Gastroesophageal sphincter (tissue), 4 donors: ENCODE results near the gene CMC1. TPM values are rescaled to one million over a fixed set of nuclear protein-coding genes. Genes with fewer than 3 reads are reported as not detected.

Experiments
- ATAC-seq: fragments of 150-250 bp; one replicate; pipeline ENCODE4 v1.9.1; 2016; ENCODE audit warnings: mild to moderate bottlenecking, moderate library complexity
- H3K27ac ChIP-seq, 4 donors: fragments of 200-600 bp; sonication (generic) in 3 of 4; 1 replicate in 3 of 4; 2 replicates in 1 of 4; pipeline ENCODE4 v1.5.1; 2016 to 2019
- H3K27me3 ChIP-seq: fragments of 200-600 bp; sonication (generic); one replicate; pipeline ENCODE4 v1.5.1; 2019
- H3K36me3 ChIP-seq, 2 donors: fragments of 200-600 bp; sonication (generic); one replicate each; pipeline ENCODE4 v1.5.1; 2019; ENCODE audit warnings: control low read depth in 1 of 2
- H3K4me1 ChIP-seq, 3 donors: fragments of 200-600 bp; sonication (generic); 1 replicate in 2 of 3; 2 replicates in 1 of 3; pipeline ENCODE4 v1.5.1; 2016 to 2019; ENCODE audit warnings: control low read depth in 2 of 3
- H3K4me3 ChIP-seq, 2 donors: fragments of 200-600 bp; sonication (generic); one replicate each; pipeline ENCODE4 v1.5.1; 2019; ENCODE audit warnings: mild to moderate bottlenecking in 1 of 2, moderate library complexity in 1 of 2
- H3K9me3 ChIP-seq, 3 donors: fragments of 200-600 bp; sonication (generic); one replicate each; pipeline ENCODE4 v1.5.1; 2017 to 2019; ENCODE audit warnings: control low read depth in 2 of 3
- CTCF ChIP-seq, 4 experiments: fragments of 200-600 bp in 2 of 4; fragments of 450-650 bp in 2 of 4; sonication (generic) in 1 of 4; IDR thresholded peaks; one replicate each; pipeline ENCODE4 v1.5.1; 2017 to 2019; ENCODE audit warnings: antibody characterized with exemption in 4 of 4, mild to moderate bottlenecking in 2 of 4, moderate library complexity in 2 of 4
- EP300 ChIP-seq: sonication (generic); formaldehyde crosslinking; IDR thresholded peaks from one replicate; pipeline ENCODE4 v1.6.1; 2017; ENCODE audit warnings: antibody characterized with exemption, mild to moderate bottlenecking
- POLR2A ChIP-seq, 2 donors: fragments of 450-650 bp; IDR thresholded peaks; one replicate each; pipeline ENCODE4 v1.6.1; 2017; ENCODE audit warnings: antibody characterized with exemption in 2 of 2, mild to moderate bottlenecking in 2 of 2, moderate library complexity in 1 of 2
- POLR2AphosphoS5 ChIP-seq: sonication (generic); formaldehyde crosslinking; IDR thresholded peaks from one replicate; pipeline ENCODE4 v1.6.1; 2017; ENCODE audit warnings: antibody characterized with exemption
- WGBS, 2 donors: methylation state at CpG; one replicate each; pipeline ENCODE4 v1.1.5; 2018; ENCODE audit warnings: low coverage in 1 of 2; 5-methylcytosine and 5-hydroxymethylcytosine counted together
- total RNA-seq, 4 donors: library from RNA; depleted of rRNA; stranded (reverse); fragments of >200 nt; gene quantifications; one replicate each; pipeline ENCODE4 v1.1.0, GENCODE V29; 2016

CMC1 gene
- total RNA-seq, 4 donors from 2014 or later, result 6.5 to 30.5 (median 19.5) TPM

- ATAC-seq, result no peak
- Histone ChIP-seq H3K27ac (no peak overlapping the region), H3K4me1 (no peaks in the 10 kb centered on the region), H3K27me3 (no peaks in the 10 kb centered on the region), H3K4me3 (no peak overlapping the region), H3K36me3 (no peaks in the 10 kb centered on the region), H3K9me3 (peaks cover 0 to 17% (median 0%) of the 10 kb centered on the region in 3 donors)
- TF ChIP-seq CTCF (IDR thresholded peaks at IDR 0.05) (no peak), EP300 (no peak), POLR2AphosphoS5 (no peak), POLR2A (IDR thresholded peaks at IDR 0.05) (no peak)
These were observed 22.6 kb upstream of the CMC1 start for GRCh38 chr3:28218917-28219198.

- H3K27ac ChIP-seq, result no peak overlapping the region
- H3K4me1 ChIP-seq, result no peaks in the 10 kb centered on the region
- H3K9me3 ChIP-seq, result no peaks in the 10 kb centered on the region
- no peak for TF ChIP-seq EP300
- no peaks in the 10 kb centered on the region for H3K36me3 ChIP-seq
- H3K4me3 ChIP-seq, result no peak overlapping the region
- 75 to 80% methylated on average over 4 of the region's 4 CpGs for WGBS, 2 donors
- ATAC-seq, result no peak
- H3K27me3 ChIP-seq, result no peaks in the 10 kb centered on the region
These were observed 17.0 kb upstream of the CMC1 start for GRCh38 chr3:28224430-28224829.

- Histone ChIP-seq H3K4me3 (no peak overlapping the region), H3K4me1 (no peaks in the 10 kb centered on the region), H3K27ac (no peak overlapping the region), H3K9me3 (no peaks in the 10 kb centered on the region), H3K27me3 (no peaks in the 10 kb centered on the region), H3K36me3 (no peaks in the 10 kb centered on the region)
- WGBS, 2 donors, result 91 to 95% methylated on average over 3 of the region's 3 CpGs
- ATAC-seq, result no peak
- TF ChIP-seq POLR2AphosphoS5 (no peak), CTCF (IDR thresholded peaks at IDR 0.05) (no peak), POLR2A (IDR thresholded peaks at IDR 0.05) (no peak)
These were observed 15.4 kb upstream of the CMC1 start for GRCh38 chr3:28226020-28226419.

GRCh38 chr3:28228623-28229022 lies 12.8 kb upstream of the CMC1 start:
- Histone ChIP-seq H3K4me1 (no peaks in the 10 kb centered on the region), H3K27ac (no peak overlapping the region), H3K27me3 (no peaks in the 10 kb centered on the region), H3K36me3 (no peaks in the 10 kb centered on the region), H3K9me3 (no peaks in the 10 kb centered on the region), H3K4me3 (no peak overlapping the region)
- TF ChIP-seq CTCF (IDR thresholded peaks at IDR 0.05), result no peak
- no peak for TF ChIP-seq POLR2AphosphoS5
- TF ChIP-seq POLR2A (IDR thresholded peaks at IDR 0.05), result no peak
- no peak for TF ChIP-seq EP300
- 94 to 96% methylated on average over 5 of the region's 5 CpGs for WGBS, 2 donors
- no peak for ATAC-seq

GRCh38 chr3:28232659-28233058 lies 8.8 kb upstream of the CMC1 start:
- Histone ChIP-seq H3K27me3 (no peaks in the 10 kb centered on the region), H3K4me1 (no peaks in the 10 kb centered on the region), H3K27ac (no peak overlapping the region), H3K4me3 (no peak overlapping the region), H3K36me3 (no peaks in the 10 kb centered on the region), H3K9me3 (no peaks in the 10 kb centered on the region)
- ATAC-seq, result no peak
- TF ChIP-seq POLR2A (IDR thresholded peaks at IDR 0.05), result no peak
- TF ChIP-seq EP300, result no peak
- no peak for TF ChIP-seq POLR2AphosphoS5
- no peak for TF ChIP-seq CTCF (IDR thresholded peaks at IDR 0.05)

- ATAC-seq, result no peak
- no peak for TF ChIP-seq POLR2A (IDR thresholded peaks at IDR 0.05)
- no peak for TF ChIP-seq EP300
- no peak for TF ChIP-seq POLR2AphosphoS5
- no peak for TF ChIP-seq CTCF (IDR thresholded peaks at IDR 0.05)
These were observed 7.0 kb upstream of the CMC1 start for GRCh38 chr3:28234454-28234853.

More at GRCh38 chr3:28234454-28234853, 7.0 kb upstream of the CMC1 start:
- Histone ChIP-seq H3K36me3 (no peaks in the 10 kb centered on the region), H3K27me3 (no peaks in the 10 kb centered on the region), H3K4me1 (no peaks in the 10 kb centered on the region), H3K9me3 (no peaks in the 10 kb centered on the region), H3K4me3 (no peak overlapping the region), H3K27ac (no peak overlapping the region)
